WTC11 (cell line): ENCODE measurements around the gene FAM216B. TPM values are rescaled to one million over a fixed set of nuclear protein-coding genes. Genes with fewer than 3 reads are reported as not detected.

ENCODE experiments used
- total RNA-seq: library from RNA; stranded (reverse); gene quantifications from 3 replicates; pipeline ENCODE4 v1.2.3, GENCODE V29; 2021

Gene FAM216B
- total RNA-seq, 1 experiment from 2014 or later = not detected

Other genes starting within 250 kb of the FAM216B start
- gene TNFSF11, start 207.4 kb upstream of the FAM216B start, total RNA-seq = 6.1 to 6.9 TPM (median 6.6 TPM) in 3 replicates
- 0.37 to 2.1 TPM (median 0.73 TPM) in 3 replicates for gene EPSTI1, start 210.7 kb downstream of the FAM216B start, total RNA-seq
- gene DNAJC15, start 242.0 kb downstream of the FAM216B start, total RNA-seq = 12.2 to 15.6 TPM (median 13.5 TPM) in 3 replicates